Activated CD8-positive, alpha-beta memory T cell treated with anti-CD3 and anti-CD28 coated beads, Interleukin-2, amount 50 U/mL, for 48 hours (primary cell): ENCODE data around the gene NDUFB2.
A peak's percentile ranks its signal among the peaks of the same experiment; 100 is the strongest.
"Not testable (repeated sequence)": the region's sequence is repeated elsewhere in the genome, so short reads cannot be mapped to it uniquely, and the experiment has no call there.

ENCODE experiments used
- DNase-seq: peaks from one replicate; pipeline ENCODE4 v3.0.0-alpha.2; 2020

Gene NDUFB2

GRCh38 chr7:140696680-140697446 is at the start of gene NDUFB2:
NDUFB2 (plus strand) TSS chr7:140696708; CDS start chr7:140696745, 37 bp downstream.
- peak; percentile 88 for DNase-seq

GRCh38 chr7:140646931-140647647 is 49.4 kb upstream of the NDUFB2 start:
- no peak for DNase-seq

GRCh38 chr7:140649556-140650205 is 46.8 kb upstream of the NDUFB2 start:
- DNase-seq = no peak

GRCh38 chr7:140650367-140650766 is 46.1 kb upstream of the NDUFB2 start:
- DNase-seq = no peak

GRCh38 chr7:140653319-140654108 is 43.0 kb upstream of the NDUFB2 start:
- no peak for DNase-seq

- no peak for DNase-seq
These were observed 42.5 kb upstream of the NDUFB2 start for GRCh38 chr7:140654109-140654387.

GRCh38 chr7:140654661-140655060 is 41.8 kb upstream of the NDUFB2 start:
- no peak for DNase-seq

GRCh38 chr7:140655511-140656408 is 40.7 kb upstream of the NDUFB2 start:
- no peak for DNase-seq

GRCh38 chr7:140656548-140657515 is 39.7 kb upstream of the NDUFB2 start:
- DNase-seq = no peak

- DNase-seq = no peak
These were observed 38.6 kb upstream of the NDUFB2 start for GRCh38 chr7:140657891-140658290.

GRCh38 chr7:140659856-140660255 is 36.7 kb upstream of the NDUFB2 start:
- DNase-seq = no peak

- DNase-seq = no peak
These were observed 35.4 kb upstream of the NDUFB2 start for GRCh38 chr7:140661124-140661523.

- not testable (repeated sequence) for DNase-seq
These were observed 33.6 kb upstream of the NDUFB2 start for GRCh38 chr7:140662938-140663337.

GRCh38 chr7:140667476-140667875 is 29.0 kb upstream of the NDUFB2 start:
- DNase-seq = no peak

- no peak for DNase-seq
These were observed 27.9 kb upstream of the NDUFB2 start for GRCh38 chr7:140668641-140669040.

- DNase-seq = no peak
These were observed 27.2 kb upstream of the NDUFB2 start for GRCh38 chr7:140669352-140669751.

- DNase-seq = not testable (repeated sequence)
These were observed 26.6 kb upstream of the NDUFB2 start for GRCh38 chr7:140669862-140670261.

- DNase-seq = no peak
These were observed 26.1 kb upstream of the NDUFB2 start for GRCh38 chr7:140670343-140670935.

GRCh38 chr7:140671966-140672365 is 24.5 kb upstream of the NDUFB2 start:
- no peak for DNase-seq

GRCh38 chr7:140672382-140673062 is 24.0 kb upstream of the NDUFB2 start, which contains the start of gene ADCK2:
ADCK2 (plus strand) TSS chr7:140672945; CDS start chr7:140673331, 386 bp downstream.
- peak; percentile 80 for DNase-seq
